GM21381 (cell line): ENCODE data around the gene PRSS2.

Experiments
- ATAC-seq: cut with Tn5 transposase; IDR thresholded peaks from one replicate; pipeline ENCODE4 v1.9.1; 2021; ENCODE audit warnings: mild to moderate bottlenecking, moderate library complexity; ENCODE audit not compliant: unreplicated experiment

PRSS2 gene

GRCh38 chr7:142800699-142801260, 30.0 kb downstream of the PRSS2 start:
- ATAC-seq: no peak

GRCh38 chr7:142801601-142802295, 31.0 kb downstream of the PRSS2 start:
- ATAC-seq: no peak

GRCh38 chr7:142802301-142802700, 31.5 kb downstream of the PRSS2 start:
- ATAC-seq: no peak

GRCh38 chr7:142803901-142804300, 33.1 kb downstream of the PRSS2 start:
- no peak for ATAC-seq

- ATAC-seq: no peak
Observed at GRCh38 chr7:142804728-142805207, 34.0 kb downstream of the PRSS2 start.

- ATAC-seq: no peak
Observed at GRCh38 chr7:142805350-142806021, 34.7 kb downstream of the PRSS2 start.

GRCh38 chr7:142806022-142806356, 35.2 kb downstream of the PRSS2 start:
- no peak for ATAC-seq

- no peak for ATAC-seq
Observed at GRCh38 chr7:142806957-142807356, 36.2 kb downstream of the PRSS2 start.

GRCh38 chr7:142807855-142808460, 37.2 kb downstream of the PRSS2 start:
- ATAC-seq: peak; percentile 18

- ATAC-seq: peak; percentile 33
Observed at GRCh38 chr7:142808461-142808801, 37.7 kb downstream of the PRSS2 start.

- ATAC-seq: peak; percentile 89
Observed at GRCh38 chr7:142808802-142809583, 38.2 kb downstream of the PRSS2 start.

- ATAC-seq: no peak
Observed at GRCh38 chr7:142809671-142810070, 38.9 kb downstream of the PRSS2 start.

GRCh38 chr7:142811154-142811737, 40.5 kb downstream of the PRSS2 start:
- no peak for ATAC-seq

GRCh38 chr7:142812437-142813215, 41.9 kb downstream of the PRSS2 start:
- no peak for ATAC-seq

GRCh38 chr7:142813226-142813625, 42.5 kb downstream of the PRSS2 start:
- no peak for ATAC-seq

GRCh38 chr7:142813699-142814098, 42.9 kb downstream of the PRSS2 start:
- ATAC-seq: no peak

- ATAC-seq: no peak
Observed at GRCh38 chr7:142814451-142814850, 43.7 kb downstream of the PRSS2 start.

GRCh38 chr7:142815134-142815533, 44.4 kb downstream of the PRSS2 start:
- no peak for ATAC-seq

- ATAC-seq: no peak
Observed at GRCh38 chr7:142817506-142817905, 46.7 kb downstream of the PRSS2 start.

GRCh38 chr7:142819530-142819929, 48.8 kb downstream of the PRSS2 start:
- ATAC-seq: no peak
